ENCODE data around the gene DCAF16.

The DCAF16 gene

DNA sequence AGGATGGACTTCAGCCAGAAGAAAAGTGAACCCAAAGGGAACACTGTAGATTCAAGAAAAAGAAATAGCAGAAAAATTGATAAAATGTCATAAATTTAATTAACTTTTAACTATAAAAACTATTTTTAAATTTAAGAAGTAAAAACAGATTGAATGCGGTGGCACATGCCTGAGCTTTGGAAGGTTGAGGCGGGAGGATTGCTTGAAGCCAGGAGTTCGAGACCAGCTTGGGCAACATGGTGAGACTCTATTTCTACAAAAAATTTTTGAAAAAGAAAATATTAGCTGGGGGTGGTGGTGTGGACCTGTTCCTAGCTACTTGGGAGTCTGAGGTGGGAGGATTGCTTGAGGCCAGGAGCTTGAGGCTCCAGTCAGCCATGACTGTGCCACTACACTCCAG is 32.1 kb downstream of the DCAF16 start:
- TF ChIP-seq JUND (IDR thresholded peaks at IDR 0.05; ENCODE audit: low read depth): no peak
- no peak for DNase-seq (ENCODE audit: low read depth in 1 of 2, low spot score in 1 of 2)
- in situ Hi-C loops (cut with HindIII; ENCODE audit: low pct_unique_long_range_greater_than_20kb, low sequenced_read_pairs): no loop called here

GRCh38 chr4:17773135-17773698 is 37.3 kb downstream of the DCAF16 start:
- no peak for DNase-seq (ENCODE audit: low read depth in 1 of 2, low spot score in 1 of 2)
- no peak for TF ChIP-seq JUND (IDR thresholded peaks at IDR 0.05; ENCODE audit: low read depth)
- in situ Hi-C loops (cut with HindIII; ENCODE audit: low pct_unique_long_range_greater_than_20kb, low sequenced_read_pairs): no loop called here

GRCh38 chr4:17771284-17771908 is 39.2 kb downstream of the DCAF16 start:
- peak in 1 of 2 experiments; percentile 49 for DNase-seq (ENCODE audit: low read depth in 1 of 2, low spot score in 1 of 2)
- no peak for TF ChIP-seq JUND (IDR thresholded peaks at IDR 0.05; ENCODE audit: low read depth)
- in situ Hi-C loops (cut with HindIII; ENCODE audit: low pct_unique_long_range_greater_than_20kb, low sequenced_read_pairs): no loop called here

- DNase-seq (ENCODE audit: low read depth in 1 of 2, low spot score in 1 of 2): no peak
- TF ChIP-seq JUND (IDR thresholded peaks at IDR 0.05; ENCODE audit: low read depth): no peak
- in situ Hi-C loops (cut with HindIII; ENCODE audit: low pct_unique_long_range_greater_than_20kb, low sequenced_read_pairs): no loop called here
These were observed 39.7 kb downstream of the DCAF16 start for GRCh38 chr4:17770845-17771244.

DNA sequence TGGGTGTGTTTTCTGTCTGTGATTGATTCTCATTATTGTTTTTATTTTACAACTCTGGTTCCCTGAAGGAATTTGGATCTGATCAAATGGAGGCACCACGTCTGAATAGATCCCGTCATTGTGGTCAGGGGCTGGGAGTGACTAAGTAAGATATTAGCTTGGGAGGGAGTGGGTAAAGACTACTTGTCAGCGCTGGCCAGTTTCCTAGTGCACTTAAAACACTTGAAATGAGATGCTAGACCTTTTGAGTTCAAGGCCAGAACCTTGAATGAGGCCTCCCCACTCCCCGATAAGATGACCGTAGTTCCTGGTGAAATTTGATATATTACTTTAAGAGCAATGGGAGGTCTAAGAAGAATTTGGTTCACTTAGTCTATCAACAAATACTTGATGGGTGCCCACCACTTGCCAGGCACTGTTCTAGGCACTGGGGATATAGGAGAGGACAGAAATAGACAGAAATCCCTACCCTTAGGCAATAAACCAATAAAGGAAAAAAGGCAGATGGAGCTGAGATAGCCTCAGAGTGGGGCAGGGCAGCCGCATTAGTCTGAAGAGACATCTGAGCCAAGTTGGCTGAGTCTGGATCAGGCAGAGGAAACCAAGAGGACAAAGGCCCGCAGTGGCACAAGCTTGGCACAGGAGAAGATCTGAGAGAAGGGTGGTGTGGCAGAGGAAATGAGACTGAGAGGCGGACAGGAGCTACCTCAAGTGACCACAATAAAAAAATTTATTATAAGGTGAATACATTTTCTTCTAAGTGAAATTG is 41.0 kb downstream of the DCAF16 start:
- in situ Hi-C loops (cut with HindIII; ENCODE audit: low pct_unique_long_range_greater_than_20kb, low sequenced_read_pairs): no loop called here
- TF ChIP-seq JUND (IDR thresholded peaks at IDR 0.05; ENCODE audit: low read depth): no peak
- DNase-seq (ENCODE audit: low read depth in 1 of 2, low spot score in 1 of 2): no peak

GRCh38 chr4:17766826-17767458 is 43.6 kb downstream of the DCAF16 start:
- DNase-seq (ENCODE audit: low read depth in 1 of 2, low spot score in 1 of 2): no peak
- in situ Hi-C loops (cut with HindIII; ENCODE audit: low pct_unique_long_range_greater_than_20kb, low sequenced_read_pairs): no loop called here
- TF ChIP-seq JUND (IDR thresholded peaks at IDR 0.05; ENCODE audit: low read depth): no peak

GRCh38 chr4:17765514-17766286 is 44.9 kb downstream of the DCAF16 start:
- TF ChIP-seq JUND (IDR thresholded peaks at IDR 0.05; ENCODE audit: low read depth): no peak
- in situ Hi-C loops (cut with HindIII; ENCODE audit: low pct_unique_long_range_greater_than_20kb, low sequenced_read_pairs): no loop called here
- no peak for DNase-seq (ENCODE audit: low read depth in 1 of 2, low spot score in 1 of 2)

DNA sequence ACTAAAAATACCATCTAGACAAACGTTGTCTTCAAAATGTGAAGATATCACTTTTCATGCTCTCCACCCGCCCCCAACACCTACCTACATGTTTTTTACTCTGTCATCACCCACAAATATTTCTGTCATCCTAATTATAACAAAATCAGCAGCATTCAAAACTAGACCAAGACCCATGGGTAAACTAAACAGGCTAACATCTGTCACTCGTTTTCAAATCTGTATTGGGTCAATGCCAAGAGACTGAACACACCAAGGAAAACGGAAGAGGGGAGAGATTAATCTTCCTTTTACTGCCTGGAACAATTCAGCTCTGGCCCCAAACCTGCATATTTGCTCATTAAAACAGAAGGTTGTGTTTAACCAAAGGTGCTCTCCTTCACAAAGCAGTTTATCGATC is 46.6 kb downstream of the DCAF16 start:
- no peak for TF ChIP-seq JUND (IDR thresholded peaks at IDR 0.05; ENCODE audit: low read depth)
- DNase-seq (ENCODE audit: low read depth in 1 of 2, low spot score in 1 of 2): no peak

DNA sequence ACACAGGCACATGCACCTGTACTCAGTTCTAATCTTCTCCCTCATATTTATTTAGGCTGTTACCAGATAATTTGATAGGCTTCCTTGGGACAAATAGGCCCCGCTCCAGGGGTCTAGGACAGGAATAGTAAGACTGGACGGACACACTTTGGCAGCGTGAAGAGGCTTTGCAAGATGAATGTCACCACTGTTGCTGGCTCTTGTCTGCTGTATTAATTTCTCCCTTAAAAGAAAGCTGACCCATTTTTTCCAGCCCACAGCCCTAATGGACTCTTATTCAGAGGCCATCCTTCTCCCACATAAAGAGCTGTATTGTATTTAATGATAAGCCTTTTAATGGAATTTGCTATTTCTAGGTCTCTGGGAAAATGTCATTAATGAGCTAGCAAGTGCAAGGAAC is 47.1 kb downstream of the DCAF16 start:
- in situ Hi-C loops (cut with HindIII; ENCODE audit: low pct_unique_long_range_greater_than_20kb, low sequenced_read_pairs): no loop called here
- TF ChIP-seq JUND (IDR thresholded peaks at IDR 0.05; ENCODE audit: low read depth): no peak
- no peak for DNase-seq (ENCODE audit: low read depth in 1 of 2, low spot score in 1 of 2)

More for the DNA sequence above, 46.6 kb downstream of the DCAF16 start:
- in situ Hi-C loops (cut with HindIII; ENCODE audit: low pct_unique_long_range_greater_than_20kb, low sequenced_read_pairs): no loop called here

DNA sequence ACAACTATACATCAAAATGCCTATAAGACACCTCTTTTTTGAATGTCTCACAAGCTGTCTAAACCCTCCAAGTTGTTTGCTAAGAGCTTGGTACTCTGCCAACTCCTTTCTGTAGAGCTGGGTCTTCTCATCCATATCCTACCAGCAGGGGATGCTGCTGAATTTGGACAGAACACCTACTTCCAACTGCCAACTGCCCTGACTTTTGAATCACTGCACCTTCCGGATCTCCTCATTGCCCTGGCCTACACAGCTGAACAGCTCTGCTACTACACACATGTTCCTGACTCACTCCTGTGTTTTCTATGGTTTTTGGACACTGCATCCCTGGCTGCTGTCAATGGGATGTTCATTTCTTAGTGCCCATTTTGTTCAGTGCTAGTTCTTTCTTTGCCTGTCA is 47.8 kb downstream of the DCAF16 start:
- DNase-seq (ENCODE audit: low read depth in 1 of 2, low spot score in 1 of 2): peak in 1 of 2 experiments; percentile 45
- in situ Hi-C loops (cut with HindIII; ENCODE audit: low pct_unique_long_range_greater_than_20kb, low sequenced_read_pairs): no loop called here
- no peak for TF ChIP-seq JUND (IDR thresholded peaks at IDR 0.05; ENCODE audit: low read depth)

- DNase-seq (ENCODE audit: low read depth in 1 of 2, low spot score in 1 of 2): no peak
- in situ Hi-C loops (cut with HindIII; ENCODE audit: low pct_unique_long_range_greater_than_20kb, low sequenced_read_pairs): no loop called here
- TF ChIP-seq JUND (IDR thresholded peaks at IDR 0.05; ENCODE audit: low read depth): no peak
These were observed 49.5 kb downstream of the DCAF16 start for GRCh38 chr4:17761062-17761461.

- in situ Hi-C loops (cut with HindIII; ENCODE audit: low pct_unique_long_range_greater_than_20kb, low sequenced_read_pairs): no loop called here
- no peak for TF ChIP-seq JUND (IDR thresholded peaks at IDR 0.05; ENCODE audit: low read depth)
- DNase-seq (ENCODE audit: low read depth in 1 of 2, low spot score in 1 of 2): no peak
These were observed 49.9 kb downstream of the DCAF16 start for GRCh38 chr4:17760626-17761025.

Measured in T47D (cell line).